Amygdala (tissue), 56 donors: ENCODE measurements around the gene HLA-DMA.
A peak's percentile ranks its signal among the peaks of the same experiment; 100 is the strongest.

ENCODE experiments used
- DNase-seq, 56 donors: peaks; one replicate each; lab custom pipeline; 2025; lab: John Stamatoyannopoulos, UW

HLA-DMA gene

DNA sequence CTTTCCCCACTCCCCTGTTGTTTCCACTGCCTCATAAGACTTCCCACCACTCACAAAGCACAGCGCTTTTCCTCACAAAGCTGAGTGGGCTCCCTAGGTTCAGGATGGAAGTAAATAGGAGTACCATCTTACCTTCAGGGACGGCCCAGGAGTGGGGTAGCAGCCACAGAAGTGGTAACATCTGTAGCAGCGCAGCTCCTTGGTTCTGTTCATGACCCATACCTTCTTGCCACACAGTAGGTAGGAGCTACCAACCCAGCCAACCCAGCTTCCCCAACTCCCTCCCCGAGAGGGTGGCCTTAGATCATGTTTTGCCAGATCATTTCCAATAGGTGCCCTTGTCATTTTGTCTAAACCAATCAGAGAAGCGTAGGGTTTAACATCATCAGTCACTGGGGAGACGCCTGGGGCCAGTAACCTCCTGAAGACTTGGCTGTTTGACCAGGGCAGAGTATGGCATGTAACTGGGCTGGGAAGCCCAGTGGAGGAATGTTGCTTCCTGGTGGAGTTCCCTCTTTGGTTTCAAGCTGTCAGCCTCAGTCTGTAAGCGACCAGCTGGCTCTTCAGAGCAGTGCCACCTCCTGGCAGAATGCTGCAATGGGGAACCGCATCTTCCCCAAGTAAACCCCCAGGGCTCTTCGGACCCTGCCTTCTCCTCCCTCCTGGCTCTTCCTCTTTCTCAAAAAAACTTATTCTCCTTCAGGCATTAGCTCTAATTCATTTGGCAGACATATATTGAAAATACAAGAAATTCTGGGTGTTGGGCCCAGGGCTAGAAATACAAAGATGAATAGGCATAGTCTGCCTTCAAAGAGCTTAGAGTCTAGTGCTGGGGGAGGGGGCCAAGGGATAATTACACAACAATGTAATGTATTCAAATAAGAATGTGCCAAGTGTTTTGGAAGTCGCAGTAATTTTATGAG, at the start of gene HLA-DMA:
TSS of gene HLA-DMA (minus strand) at position 281 of the 923 bp plus-strand sequence. CDS start at position 220, 61 bp downstream.
- peak in 48 of 56 donors; percentile 15 to 81 (median 60) for DNase-seq

DNA sequence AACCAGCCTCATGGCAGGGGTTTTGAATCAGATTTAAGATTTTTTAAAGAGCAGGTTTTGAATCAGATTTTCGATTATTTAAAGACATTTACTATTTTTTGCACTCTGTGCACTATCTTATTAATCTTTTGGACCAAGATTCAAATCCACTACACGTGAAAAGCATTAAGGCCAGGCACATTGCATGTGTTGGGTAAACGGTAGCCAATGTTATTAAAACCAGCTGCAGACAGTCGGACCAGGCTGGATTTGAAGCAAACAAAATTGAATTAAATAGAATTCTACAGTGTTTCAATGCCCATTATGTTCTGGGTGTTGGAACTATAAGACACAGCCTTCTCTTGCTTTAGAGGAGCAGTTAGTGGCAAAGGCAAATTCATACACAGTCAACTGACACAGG, 48.8 kb upstream of the HLA-DMA start:
- no peak for DNase-seq

DNA sequence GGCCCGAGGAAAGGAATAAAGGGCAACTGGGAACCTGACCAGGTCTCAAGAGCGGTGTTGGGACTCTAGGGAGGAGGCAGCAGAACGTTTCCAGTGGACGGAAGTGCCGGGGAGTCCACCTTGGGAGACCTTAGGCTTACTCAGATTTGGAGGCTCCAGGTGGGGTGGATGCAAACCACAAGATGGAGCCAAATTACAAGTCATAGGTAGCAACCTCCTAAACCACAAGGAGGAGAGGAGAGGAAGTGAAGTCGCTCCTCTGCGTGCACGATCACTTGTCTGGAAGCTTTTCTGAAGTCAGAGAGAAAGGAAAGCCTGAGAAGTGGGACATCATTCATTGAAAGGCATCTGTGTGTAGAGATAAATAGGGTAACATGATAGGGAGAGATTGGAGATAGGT, 47.2 kb upstream of the HLA-DMA start:
- DNase-seq: no peak

DNA sequence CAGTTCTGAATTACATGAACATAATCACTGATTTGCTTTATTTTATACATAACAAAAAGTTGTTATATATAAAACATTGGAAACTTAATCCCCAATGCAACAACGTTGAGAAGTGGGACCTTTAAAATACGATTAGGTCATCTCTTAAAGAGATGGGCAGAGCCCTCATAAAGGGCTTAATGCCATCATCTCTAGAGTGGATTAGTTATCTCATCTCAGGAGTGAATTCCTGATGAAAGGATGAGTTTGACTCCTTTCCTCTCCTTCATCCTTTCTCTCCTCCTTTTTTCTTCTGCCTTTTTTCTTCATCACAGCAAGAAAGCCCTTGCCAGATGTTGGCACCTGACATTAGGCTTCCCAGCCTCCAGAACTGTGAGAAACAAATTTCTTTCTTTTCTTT, 42.6 kb upstream of the HLA-DMA start:
- no peak for DNase-seq

DNA sequence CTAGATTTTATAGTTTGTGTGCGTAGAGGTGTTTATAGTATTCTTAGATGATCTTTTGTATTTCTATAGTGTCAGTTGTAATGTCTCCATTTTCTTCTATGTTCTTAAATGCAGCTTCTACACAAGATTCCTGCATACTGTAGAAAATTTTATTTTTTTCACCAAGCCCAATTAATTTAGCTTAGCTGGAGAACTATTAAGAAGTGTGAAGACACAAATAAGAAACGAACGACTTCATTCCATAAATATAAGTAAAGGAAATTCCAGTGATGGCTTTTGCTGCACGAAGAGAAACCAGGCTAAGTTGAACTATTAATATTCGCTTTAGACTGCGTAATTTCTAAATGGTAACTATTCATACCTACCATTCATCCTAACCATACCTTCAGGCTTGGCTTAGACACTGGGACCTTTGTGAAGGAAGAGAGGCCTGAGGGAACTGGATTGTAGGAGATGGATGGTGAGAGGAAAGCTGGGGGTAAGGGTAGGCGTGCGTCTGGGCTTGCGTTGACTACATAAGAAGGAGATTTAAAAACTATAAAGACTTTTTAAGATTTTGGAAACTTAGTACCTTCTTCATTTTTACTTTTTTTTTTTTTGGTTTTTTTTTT, 40.6 kb upstream of the HLA-DMA start:
- DNase-seq: no peak

DNA sequence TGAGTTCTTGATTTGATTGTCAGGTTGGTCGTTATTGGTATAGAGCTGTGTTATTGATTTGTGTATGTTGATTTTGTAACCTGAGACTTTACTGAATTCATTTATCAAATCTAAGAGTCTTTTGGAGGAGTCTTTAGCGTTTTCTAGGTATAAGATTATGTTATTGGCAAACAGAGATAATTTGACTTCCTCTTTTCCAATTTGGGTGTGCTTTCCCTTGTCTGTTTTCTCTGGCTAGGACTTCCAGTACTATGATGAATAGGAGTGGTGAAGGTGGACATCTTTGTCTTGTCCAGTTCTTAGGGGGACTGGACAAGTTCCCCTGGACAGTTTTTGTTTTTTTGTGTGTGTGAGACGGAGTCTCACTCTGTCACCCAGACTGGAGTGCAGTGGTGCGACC, 39.1 kb upstream of the HLA-DMA start:
- no peak for DNase-seq

DNA sequence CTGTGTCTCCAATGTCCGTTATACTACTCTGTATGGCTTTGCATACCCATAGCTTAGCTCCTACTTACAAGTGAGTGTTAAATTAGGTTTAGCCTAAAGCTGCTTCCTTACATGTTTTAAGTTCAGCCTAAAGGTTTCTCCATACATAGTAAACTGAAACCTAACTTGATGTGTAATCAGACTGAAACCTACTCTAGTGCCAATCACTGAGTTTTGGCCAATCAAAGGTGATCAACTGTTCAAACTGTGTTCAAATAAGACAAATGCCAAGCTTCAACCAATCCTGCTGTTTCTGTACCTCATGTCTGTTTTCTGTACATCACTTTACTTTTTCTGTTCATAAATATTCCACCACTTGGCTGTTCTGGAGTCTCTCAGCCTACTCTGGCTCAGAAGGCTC, 36.5 kb upstream of the HLA-DMA start:
- DNase-seq: no peak

DNA sequence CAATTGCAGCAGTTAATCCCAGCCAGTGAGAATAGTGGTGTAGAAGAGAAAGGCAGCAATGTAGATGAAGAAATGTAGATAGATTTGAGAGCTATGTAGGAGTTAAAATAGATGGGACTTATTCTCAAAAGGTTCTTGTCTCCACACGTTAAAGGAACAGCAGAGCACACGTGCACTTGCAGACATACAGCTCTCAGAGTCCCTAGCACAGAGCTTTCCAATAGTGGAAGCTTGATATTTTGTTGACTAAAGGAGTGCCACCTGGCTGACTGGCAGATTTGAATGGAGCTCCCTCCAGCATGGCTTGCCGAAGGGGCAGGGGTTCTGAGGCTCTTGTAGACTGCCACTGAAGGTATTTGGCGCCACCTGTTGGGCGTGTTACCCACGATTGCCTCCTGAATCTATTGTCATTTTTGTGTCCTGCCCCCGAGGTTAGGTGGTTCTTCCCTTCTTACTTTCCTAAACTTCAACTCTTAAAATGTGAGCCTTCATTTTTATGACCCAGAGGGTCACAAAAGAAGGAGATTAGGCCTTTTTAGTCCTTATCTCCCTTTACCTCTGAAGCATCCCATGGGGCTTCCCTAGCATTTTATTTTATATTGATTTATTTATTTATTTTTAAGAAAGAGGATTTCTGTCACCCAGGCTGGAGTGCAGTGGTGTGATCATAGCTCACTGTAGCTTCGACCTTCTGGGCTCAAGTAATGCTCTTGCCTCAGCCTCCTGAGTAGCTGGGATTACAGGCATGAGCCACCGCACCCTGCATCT, 31.9 kb upstream of the HLA-DMA start:
- peak in 53 of 56 donors; percentile 15 to 93 (median 61) for DNase-seq

DNA sequence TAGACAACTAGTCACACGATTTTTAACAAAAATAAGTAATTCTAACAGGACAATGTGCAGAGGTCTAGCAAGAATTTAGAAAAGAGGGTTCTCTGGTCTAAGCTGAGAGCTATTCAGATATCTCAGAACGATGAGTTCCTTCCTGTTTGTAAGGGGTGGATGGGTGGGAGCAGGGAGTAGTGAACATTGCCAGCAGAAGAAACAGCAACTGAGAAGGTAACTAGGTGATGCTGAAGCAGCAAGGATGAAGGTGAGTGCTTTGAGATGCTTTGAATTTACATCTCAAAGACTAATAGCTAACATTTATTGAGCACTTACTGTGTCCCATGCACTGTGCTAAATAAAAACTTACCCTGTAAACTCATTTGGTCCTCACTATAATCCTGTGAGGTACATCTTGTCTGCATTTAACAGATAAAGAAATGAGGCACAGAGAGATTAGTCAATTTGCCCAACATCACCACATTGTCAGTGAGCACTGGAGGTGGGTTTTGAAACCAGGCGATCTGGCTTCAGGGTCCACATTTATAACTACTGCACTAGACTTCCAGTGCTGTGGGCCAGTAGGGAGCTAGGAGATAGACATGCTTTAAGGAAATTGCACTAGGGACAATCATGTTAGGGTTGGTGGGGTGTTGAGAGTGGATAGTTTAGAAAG, 31.2 kb upstream of the HLA-DMA start:
- DNase-seq: no peak

DNA sequence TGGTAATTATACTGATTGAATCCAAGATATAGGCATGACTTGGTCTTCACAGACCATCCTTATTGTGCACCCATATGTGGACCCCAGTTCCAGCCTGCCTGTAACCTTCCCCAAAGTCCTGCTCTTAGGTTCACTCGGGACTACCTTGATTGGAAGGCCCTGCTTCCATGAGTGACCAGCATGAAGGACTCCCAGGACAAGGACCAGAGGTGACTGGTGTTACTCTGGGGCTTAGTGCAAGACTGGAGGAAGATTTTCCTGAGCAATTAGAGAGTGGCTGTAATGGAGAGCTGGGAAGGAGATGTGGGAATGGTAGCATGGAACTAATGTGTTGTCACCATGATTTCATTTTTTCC, 30.6 kb upstream of the HLA-DMA start:
- DNase-seq: no peak

DNA sequence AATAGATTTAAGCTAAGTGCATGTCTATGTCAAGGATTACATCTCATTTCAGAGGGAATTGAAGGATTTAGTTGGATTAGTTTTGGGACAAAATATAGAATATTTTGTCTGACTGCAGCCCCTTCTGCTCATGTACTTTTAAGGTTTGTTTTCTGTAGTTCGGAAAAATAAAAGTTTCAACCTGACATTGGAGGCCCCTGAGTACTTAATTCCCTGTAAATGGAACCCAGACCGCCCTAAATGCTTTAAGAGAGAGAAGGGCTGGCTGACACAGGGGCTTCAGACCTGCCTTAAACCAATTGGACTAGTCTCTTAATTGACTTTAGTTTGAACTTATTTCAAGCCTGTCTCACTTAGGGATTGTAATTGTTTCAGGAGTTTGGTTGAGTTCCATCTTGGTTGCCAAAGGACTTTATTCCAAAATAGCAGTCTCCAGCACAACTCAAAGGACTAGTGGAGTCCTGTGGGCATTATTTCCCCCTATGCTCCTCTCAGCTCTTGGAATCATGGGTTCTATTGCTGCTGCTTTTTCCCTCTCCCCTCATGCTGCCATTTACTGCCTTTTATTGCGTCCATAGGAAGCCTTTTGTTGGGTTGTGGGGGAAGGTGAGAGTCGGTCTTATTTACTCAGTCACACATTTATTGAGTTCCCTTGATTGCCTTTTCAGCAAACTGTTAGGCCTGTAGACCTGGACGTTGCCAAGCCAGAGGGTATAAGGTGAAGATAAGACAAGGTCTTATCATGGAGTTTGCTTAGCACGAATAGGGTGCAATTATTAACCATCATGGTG, 30.0 kb upstream of the HLA-DMA start:
- no peak for DNase-seq

DNA sequence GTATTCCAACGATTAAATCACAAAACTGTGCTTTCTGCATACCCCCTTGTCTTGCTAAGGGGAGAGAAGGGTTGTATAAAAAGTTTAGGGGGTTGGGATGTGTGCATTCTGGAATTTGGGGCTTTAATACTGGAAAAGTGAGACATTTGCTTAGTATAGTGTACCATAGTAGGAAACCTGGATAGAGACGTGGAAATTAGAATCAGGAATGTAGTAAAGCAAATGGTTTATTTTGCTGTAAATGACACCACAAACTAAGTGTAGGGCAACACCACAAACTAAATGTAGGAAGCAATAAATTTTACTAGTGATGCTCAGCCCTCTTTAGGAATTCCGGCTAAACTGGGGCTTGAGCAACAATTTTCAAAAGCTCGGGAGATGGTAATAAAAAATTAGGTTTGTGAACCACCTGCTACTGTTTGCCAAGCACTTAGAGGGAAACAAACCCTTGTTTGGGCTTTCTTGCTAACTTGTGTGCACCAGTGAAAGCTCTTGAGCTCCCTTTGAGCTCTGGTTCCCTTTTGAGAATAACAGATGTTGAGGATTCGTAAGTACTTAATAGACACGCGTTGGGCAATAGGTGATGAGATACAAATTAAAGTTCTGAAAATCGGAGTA, 29.3 kb upstream of the HLA-DMA start:
- DNase-seq: no peak

DNA sequence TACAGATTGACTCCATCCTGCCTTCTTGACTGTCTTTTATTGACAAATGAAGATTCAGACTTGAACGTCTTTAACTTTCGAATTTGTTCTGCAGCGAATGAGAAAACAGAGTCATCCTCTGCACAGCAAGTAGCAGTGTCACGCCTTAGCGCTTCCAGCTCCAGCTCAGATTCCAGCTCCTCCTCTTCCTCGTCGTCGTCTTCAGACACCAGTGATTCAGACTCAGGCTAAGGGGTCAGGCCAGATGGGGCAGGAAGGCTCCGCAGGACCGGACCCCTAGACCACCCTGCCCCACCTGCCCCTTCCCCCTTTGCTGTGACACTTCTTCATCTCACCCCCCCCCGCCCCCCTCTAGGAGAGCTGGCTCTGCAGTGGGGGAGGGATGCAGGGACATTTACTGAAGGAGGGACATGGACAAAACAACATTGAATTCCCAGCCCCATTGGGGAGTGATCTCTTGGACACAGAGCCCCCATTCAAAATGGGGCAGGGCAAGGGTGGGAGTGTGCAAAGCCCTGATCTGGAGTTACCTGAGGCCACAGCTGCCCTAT, 27.7 kb upstream of the HLA-DMA start:
- no peak for DNase-seq

DNA sequence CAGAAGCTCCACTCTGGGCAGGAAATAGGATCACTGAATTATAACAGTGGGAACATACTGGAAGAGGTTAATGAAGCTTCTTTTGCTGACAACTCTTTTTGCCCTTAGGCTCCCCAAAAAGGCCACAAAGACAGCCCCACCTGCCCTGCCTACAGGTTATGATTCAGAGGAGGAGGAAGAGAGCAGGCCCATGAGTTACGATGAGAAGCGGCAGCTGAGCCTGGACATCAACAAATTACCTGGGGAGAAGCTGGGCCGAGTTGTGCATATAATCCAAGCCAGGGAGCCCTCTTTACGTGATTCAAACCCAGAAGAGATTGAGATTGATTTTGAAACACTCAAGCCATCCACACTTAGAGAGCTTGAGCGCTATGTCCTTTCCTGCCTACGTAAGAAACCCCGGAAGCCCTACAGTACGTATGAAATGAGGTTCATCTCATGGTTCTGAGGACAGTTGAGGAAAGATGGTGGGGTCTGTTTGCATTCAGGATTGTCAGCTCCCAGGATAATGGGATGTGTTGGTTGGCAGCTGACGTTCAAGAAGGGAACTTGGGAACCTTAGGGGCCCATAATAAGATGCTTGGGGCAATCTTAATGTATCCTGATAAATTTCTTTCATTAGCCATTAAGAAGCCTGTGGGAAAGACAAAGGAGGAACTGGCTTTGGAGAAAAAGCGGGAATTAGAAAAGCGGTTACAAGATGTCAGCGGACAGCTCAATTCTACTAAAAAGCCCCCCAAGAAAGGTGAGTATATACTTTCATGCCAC, 27.0 kb upstream of the HLA-DMA start:
- DNase-seq: no peak

DNA sequence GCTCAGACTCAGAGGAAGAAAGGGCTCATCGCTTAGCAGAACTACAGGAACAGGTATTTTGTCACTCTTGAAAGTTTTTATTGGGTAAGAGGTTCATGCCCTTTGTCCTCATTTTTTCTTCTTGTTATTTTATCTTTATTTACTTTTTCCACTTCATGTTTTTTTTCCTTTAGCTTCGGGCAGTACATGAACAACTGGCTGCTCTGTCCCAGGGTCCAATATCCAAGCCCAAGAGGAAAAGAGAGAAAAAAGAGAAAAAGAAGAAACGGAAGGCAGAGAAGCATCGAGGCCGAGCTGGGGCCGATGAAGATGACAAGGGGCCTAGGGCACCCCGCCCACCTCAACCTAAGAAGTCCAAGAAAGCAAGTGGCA, 25.0 kb upstream of the HLA-DMA start:
- no peak for DNase-seq

DNA sequence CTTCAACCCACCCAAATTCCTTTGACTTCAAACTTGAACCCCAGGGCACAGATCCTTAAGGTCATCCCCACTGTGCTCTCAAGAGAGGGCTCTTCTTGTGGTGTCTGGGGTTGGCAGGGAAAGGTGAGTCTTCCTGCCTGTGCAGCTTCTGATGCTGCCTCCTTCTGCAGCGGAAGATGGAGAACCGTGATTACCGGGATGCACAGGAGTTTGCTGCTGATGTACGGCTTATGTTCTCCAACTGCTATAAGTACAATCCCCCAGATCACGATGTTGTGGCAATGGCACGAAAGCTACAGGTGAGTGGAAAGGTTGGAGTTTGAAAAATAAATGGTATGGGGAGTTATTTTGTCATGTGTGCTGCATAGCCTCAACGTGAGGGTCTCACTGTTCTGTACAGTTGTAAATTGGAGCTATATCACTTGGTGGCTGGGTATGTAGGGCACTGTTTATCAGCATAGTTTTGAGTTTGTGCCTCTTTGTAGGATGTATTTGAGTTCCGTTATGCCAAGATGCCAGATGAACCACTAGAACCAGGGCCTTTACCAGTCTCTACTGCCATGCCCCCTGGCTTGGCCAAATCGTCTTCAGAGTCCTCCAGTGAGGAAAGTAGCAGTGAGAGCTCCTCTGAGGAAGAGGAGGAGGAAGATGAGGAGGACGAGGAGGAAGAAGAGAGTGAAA, 24.5 kb upstream of the HLA-DMA start:
- no peak for DNase-seq

DNA sequence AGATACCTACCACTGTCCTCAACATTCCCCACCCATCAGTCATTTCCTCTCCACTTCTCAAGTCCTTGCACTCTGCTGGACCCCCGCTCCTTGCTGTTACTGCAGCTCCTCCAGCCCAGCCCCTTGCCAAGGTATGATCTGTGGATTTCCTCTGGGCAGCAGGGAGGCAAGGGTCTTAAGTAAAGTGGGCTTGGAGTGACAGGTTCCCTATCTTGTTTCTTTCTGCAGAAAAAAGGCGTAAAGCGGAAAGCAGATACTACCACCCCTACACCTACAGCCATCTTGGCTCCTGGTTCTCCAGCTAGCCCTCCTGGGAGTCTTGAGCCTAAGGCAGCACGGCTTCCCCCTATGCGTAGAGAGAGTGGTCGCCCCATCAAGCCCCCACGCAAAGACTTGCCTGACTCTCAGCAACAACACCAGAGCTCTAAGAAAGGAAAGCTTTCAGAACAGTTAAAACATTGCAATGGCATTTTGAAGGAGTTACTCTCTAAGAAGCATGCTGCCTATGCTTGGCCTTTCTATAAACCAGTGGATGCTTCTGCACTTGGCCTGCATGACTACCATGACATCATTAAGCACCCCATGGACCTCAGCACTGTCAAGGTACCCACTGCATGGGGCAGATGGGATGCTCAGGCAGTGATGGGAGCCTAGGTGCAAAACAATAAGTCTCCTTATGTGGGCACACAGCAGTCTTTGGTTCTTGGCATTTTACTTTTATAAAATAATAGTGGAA, 23.6 kb upstream of the HLA-DMA start:
- DNase-seq: no peak
